Smooth muscle cell (in vitro differentiated cells): ENCODE results near the gene NSMCE4A. TPM values are rescaled to one million over a fixed set of nuclear protein-coding genes. Genes with fewer than 3 reads are reported as not detected.

ENCODE experiments used
- DNase-seq: peaks from one replicate; lab custom pipeline; 2025; ENCODE audit not compliant: unreplicated experiment; lab: John Stamatoyannopoulos, UW
- H2AFZ ChIP-seq: fragments of 200-600 bp; sonication (generic); 2 replicates; pipeline ENCODE4 v1.6.0; 2016; ENCODE audit warnings: antibody characterized with exemption, low read depth, mild to moderate bottlenecking
- H3F3A ChIP-seq: fragments of 200-600 bp; sonication (generic); 2 replicates; pipeline ENCODE4 v1.6.0; 2017; ENCODE audit warnings: antibody characterized with exemption, low read depth
- H3K27ac ChIP-seq: fragments of 200-600 bp; sonication (generic); 2 replicates; pipeline ENCODE4 v1.5.1; 2016; ENCODE audit warnings: low read depth, mild to moderate bottlenecking
- H3K27me3 ChIP-seq: fragments of 200-600 bp; sonication (generic); 2 replicates; pipeline ENCODE4 v1.6.1; 2016; ENCODE audit warnings: low read depth, mild to moderate bottlenecking
- H3K36me3 ChIP-seq: fragments of 200-600 bp; sonication (generic); 2 replicates; pipeline ENCODE4 v1.5.1; 2016; ENCODE audit warnings: low read depth
- H3K4me1 ChIP-seq: fragments of 200-600 bp; sonication (generic); 2 replicates; pipeline ENCODE4 v1.5.1; 2016; ENCODE audit warnings: low read depth
- H3K4me2 ChIP-seq: fragments of 200-600 bp; sonication (generic); 2 replicates; pipeline ENCODE4 v1.6.0; 2016; ENCODE audit warnings: mild to moderate bottlenecking
- H3K4me3 ChIP-seq: fragments of 200-600 bp; sonication (generic); 2 replicates; pipeline ENCODE4 v1.5.1; 2016; ENCODE audit warnings: mild to moderate bottlenecking
- H3K79me2 ChIP-seq: fragments of 200-600 bp; sonication (generic); 2 replicates; pipeline ENCODE4 v1.6.0; 2016; ENCODE audit warnings: low read depth, mild to moderate bottlenecking
- H3K9ac ChIP-seq: fragments of 200-600 bp; sonication (generic); 2 replicates; pipeline ENCODE4 v1.6.0; 2016; ENCODE audit warnings: low read depth
- H3K9me3 ChIP-seq: fragments of 200-600 bp; sonication (generic); replicated peaks from 2 replicates; pipeline ENCODE4 v1.5.1; 2016; ENCODE audit warnings: low read depth
- H4K20me1 ChIP-seq: fragments of 200-600 bp; sonication (generic); 2 replicates; pipeline ENCODE4 v1.6.0; 2016; ENCODE audit warnings: low read depth
- WGBS: methylation state at CpG from one replicate; pipeline ENCODE4 v1.1.7; 2016; ENCODE audit warnings: low lambda C conversion rate; 5-methylcytosine and 5-hydroxymethylcytosine counted together
- polyA plus RNA-seq: library from polyadenylated mRNA; unstranded; fragments of >200 nt; fragmentation: Nextera tagmentation; extraction: Ambion mirVana; gene quantifications from 2 replicates; pipeline ENCODE4 v1.2.1, GENCODE V29; 2016
- total RNA-seq: library from RNA; depleted of rRNA; stranded (reverse); fragments of >200 nt; gene quantifications from 2 replicates; pipeline ENCODE4 v1.2.3, GENCODE V29; 2014
- TF ChIP-seq, protein P1 (sequence below): fragments of 200-600 bp; sonication (generic); IDR thresholded peaks from 2 replicates; pipeline ENCODE4 v1.5.1; 2017; ENCODE audit warnings: borderline replicate concordance, mild to moderate bottlenecking, antibody characterized with exemption; ENCODE audit not compliant: insufficient read depth, poor library complexity, severe bottlenecking

The NSMCE4A gene
- total and polyA plus RNA-seq, 2 experiments from 2014 or later, result 24.7 to 35.3 TPM

DNA sequence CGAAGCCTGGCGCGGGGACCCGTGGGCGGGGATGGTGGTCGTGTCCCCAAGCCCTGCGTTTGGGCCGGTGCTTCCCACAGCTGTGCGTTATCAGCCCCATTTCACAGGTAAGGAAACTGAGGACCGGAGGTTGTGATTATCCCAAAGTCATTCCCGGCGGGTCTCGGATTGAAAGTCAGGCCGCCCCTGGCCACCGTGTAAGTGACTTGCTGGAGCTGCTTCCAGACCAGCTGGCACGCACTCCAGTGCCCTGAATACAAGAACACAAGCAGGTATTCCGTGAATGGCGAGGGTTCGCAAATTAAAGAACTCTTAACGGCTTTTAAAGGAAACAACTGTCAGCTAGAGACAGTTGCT, 46.5 kb downstream of the NSMCE4A start:
- Histone ChIP-seq H3K9ac (peak overlapping the region; percentile 96), H3K36me3 (no peaks in the 10 kb centered on the region), H3K4me1 (peaks cover 12% of the 10 kb centered on the region), H4K20me1 (no peaks in the 10 kb centered on the region), H3K27me3 (no peaks in the 10 kb centered on the region), H3F3A (peaks cover 21% of the 10 kb centered on the region), H3K27ac (peak overlapping the region; percentile 95), H3K9me3 (no peaks in the 10 kb centered on the region), H3K4me3 (peak overlapping the region; percentile 98), H3K4me2 (peak overlapping the region; percentile 91), H2AFZ (peak overlapping the region; percentile 99), H3K79me2 (peaks cover 37% of the 10 kb centered on the region)
- DNase-seq, result no peak
- WGBS, result 7% methylated on average over 18 of the region's 20 CpGs
- TF ChIP-seq, protein P1, sequence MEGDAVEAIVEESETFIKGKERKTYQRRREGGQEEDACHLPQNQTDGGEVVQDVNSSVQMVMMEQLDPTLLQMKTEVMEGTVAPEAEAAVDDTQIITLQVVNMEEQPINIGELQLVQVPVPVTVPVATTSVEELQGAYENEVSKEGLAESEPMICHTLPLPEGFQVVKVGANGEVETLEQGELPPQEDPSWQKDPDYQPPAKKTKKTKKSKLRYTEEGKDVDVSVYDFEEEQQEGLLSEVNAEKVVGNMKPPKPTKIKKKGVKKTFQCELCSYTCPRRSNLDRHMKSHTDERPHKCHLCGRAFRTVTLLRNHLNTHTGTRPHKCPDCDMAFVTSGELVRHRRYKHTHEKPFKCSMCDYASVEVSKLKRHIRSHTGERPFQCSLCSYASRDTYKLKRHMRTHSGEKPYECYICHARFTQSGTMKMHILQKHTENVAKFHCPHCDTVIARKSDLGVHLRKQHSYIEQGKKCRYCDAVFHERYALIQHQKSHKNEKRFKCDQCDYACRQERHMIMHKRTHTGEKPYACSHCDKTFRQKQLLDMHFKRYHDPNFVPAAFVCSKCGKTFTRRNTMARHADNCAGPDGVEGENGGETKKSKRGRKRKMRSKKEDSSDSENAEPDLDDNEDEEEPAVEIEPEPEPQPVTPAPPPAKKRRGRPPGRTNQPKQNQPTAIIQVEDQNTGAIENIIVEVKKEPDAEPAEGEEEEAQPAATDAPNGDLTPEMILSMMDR, result no peak

GRCh38 chr10:121927841-121928527, 47.0 kb downstream of the NSMCE4A start, which contains the start of gene ATE1:
Gene ATE1, minus strand, starts transcription at chr10:121928031. Its CDS starts 82 bp downstream, at chr10:121927949.
- Histone ChIP-seq H3K27ac (peak within 1 kb of the TSS; percentile 95), H3K27me3 (no peaks in the 10 kb centered on the region), H3K4me1 (peaks cover 12% of the 10 kb centered on the region), H3K79me2 (peaks cover 42% of the 10 kb centered on the region), H3F3A (peaks cover 27% of the 10 kb centered on the region), H3K9me3 (no peaks in the 10 kb centered on the region), H3K9ac (peak within 1 kb of the TSS; percentile 96), H3K4me3 (peak within 1 kb of the TSS; percentile 98), H4K20me1 (no peaks in the 10 kb centered on the region), H2AFZ (peak within 1 kb of the TSS; percentile 99), H3K4me2 (peak within 1 kb of the TSS; percentile 91), H3K36me3 (no peaks in the 10 kb centered on the region)
- peak; percentile 70 for DNase-seq
- TF ChIP-seq, protein P1, result no peak
- 1% methylated on average over 81 of the region's 87 CpGs for WGBS

GRCh38 chr10:121927318-121927840, 47.6 kb downstream of the NSMCE4A start:
- Histone ChIP-seq H3K36me3 (no peaks in the 10 kb centered on the region), H4K20me1 (no peaks in the 10 kb centered on the region), H3K4me3 (peak overlapping the region; percentile 98), H3K9me3 (no peaks in the 10 kb centered on the region), H3F3A (peaks cover 28% of the 10 kb centered on the region), H3K27ac (peak overlapping the region; percentile 95), H3K9ac (peak overlapping the region; percentile 96), H2AFZ (peak overlapping the region; percentile 99), H3K79me2 (peaks cover 43% of the 10 kb centered on the region), H3K4me2 (peak overlapping the region; percentile 91), H3K27me3 (no peaks in the 10 kb centered on the region), H3K4me1 (peaks cover 12% of the 10 kb centered on the region)
- TF ChIP-seq, protein P1, result no peak
- under 1% methylated on average over 44 of the region's 48 CpGs for WGBS
- peak; percentile 70 for DNase-seq
